ENCODE data around the gene SORCS1.

The SORCS1 gene

DNA sequence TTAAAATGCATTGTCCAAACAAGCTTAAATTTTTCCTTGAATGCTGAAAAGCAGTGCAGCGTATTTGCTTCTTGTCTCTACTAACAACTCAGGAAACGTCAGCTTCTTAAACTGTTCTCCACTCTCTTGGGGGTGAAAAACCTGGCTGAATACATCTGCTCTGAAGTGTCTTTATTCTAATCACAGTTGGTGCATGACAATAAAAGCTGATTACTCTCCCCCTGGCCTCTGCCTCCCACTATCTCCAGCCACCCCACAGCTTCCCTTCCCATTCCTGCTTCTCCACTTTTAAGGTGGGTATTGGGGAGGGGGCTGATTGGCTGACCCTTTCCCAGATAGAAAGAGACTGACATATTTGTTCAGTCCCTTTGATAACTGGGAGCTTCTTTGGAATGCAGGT, 456.0 kb downstream of the SORCS1 start:
- Histone ChIP-seq H3K79me2 (no peaks in the 10 kb centered on the region), H3K9ac (no peak overlapping the region), H3K36me3 (ENCODE audit: control insufficient read depth, insufficient read depth, low read length) (no peaks in the 10 kb centered on the region), H3K9me3 (ENCODE audit: control insufficient read depth, low read length) (no peaks in the 10 kb centered on the region), H3K4me1 (no peaks in the 10 kb centered on the region), H3K4me3 (ENCODE audit: low read depth, low read length) (no peak overlapping the region), H3K27me3 (ENCODE audit: control insufficient read depth, insufficient read depth, low read length) (no peaks in the 10 kb centered on the region), H2AFZ (no peak overlapping the region), H3K4me2 (ENCODE audit: low read length) (no peak overlapping the region), H3K27ac (no peak overlapping the region)
- TF ChIP-seq, protein P1, sequence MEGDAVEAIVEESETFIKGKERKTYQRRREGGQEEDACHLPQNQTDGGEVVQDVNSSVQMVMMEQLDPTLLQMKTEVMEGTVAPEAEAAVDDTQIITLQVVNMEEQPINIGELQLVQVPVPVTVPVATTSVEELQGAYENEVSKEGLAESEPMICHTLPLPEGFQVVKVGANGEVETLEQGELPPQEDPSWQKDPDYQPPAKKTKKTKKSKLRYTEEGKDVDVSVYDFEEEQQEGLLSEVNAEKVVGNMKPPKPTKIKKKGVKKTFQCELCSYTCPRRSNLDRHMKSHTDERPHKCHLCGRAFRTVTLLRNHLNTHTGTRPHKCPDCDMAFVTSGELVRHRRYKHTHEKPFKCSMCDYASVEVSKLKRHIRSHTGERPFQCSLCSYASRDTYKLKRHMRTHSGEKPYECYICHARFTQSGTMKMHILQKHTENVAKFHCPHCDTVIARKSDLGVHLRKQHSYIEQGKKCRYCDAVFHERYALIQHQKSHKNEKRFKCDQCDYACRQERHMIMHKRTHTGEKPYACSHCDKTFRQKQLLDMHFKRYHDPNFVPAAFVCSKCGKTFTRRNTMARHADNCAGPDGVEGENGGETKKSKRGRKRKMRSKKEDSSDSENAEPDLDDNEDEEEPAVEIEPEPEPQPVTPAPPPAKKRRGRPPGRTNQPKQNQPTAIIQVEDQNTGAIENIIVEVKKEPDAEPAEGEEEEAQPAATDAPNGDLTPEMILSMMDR (IDR thresholded peaks at IDR 0.05), result no peak

DNA sequence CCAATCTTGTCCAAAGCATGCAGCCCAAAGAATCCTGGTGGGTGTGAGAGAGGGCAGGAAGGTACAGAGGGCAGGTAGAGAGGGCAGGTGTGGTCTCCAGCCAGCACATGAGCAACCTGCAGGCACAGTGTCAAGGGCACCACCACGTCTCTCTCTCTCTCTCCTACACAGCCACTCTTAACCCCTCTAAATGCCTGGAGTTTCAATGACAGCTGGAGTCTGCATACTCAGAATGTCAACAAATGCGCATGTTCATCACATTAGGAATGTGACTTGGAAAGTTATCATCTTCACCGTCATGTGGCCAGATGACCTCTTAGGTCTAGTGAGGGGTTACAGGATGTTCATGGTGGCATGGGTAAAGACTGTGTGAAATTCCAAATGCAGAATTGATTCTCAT, 456.8 kb downstream of the SORCS1 start:
- H3K79me2 ChIP-seq, result no peaks in the 10 kb centered on the region
- H3K27me3 ChIP-seq (ENCODE audit: control insufficient read depth, insufficient read depth, low read length), result no peaks in the 10 kb centered on the region
- TF ChIP-seq, protein P1 (IDR thresholded peaks at IDR 0.05), result no peak
- no peaks in the 10 kb centered on the region for H3K4me1 ChIP-seq
- H3K36me3 ChIP-seq (ENCODE audit: control insufficient read depth, insufficient read depth, low read length), result no peaks in the 10 kb centered on the region
- H3K9ac ChIP-seq, result no peak overlapping the region
- no peak overlapping the region for H3K4me3 ChIP-seq (ENCODE audit: low read depth, low read length)
- H2AFZ ChIP-seq, result no peak overlapping the region
- H3K9me3 ChIP-seq (ENCODE audit: control insufficient read depth, low read length), result no peaks in the 10 kb centered on the region
- no peak overlapping the region for H3K27ac ChIP-seq
- no peak overlapping the region for H3K4me2 ChIP-seq (ENCODE audit: low read length)

DNA sequence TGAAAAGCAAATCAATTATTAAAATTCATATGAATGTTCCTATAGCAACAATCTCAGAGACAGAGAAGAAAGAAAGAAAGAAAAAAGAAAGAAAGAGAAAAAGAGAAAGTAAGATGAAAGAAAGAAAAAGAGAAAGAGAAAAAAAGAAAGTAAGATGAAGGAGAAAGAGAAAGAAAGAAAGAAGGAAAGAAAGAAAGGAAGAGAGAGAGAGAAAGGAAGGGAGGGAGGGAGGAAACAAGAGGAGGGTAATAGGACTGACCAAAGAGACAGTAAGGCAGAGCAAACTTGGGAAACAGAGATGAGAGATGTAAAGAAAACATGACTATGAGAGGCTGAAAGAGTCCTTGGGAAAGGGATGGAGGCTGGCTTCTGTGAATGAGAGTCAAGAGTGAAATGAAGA, 458.4 kb downstream of the SORCS1 start:
- Histone ChIP-seq H3K27me3 (ENCODE audit: control insufficient read depth, insufficient read depth, low read length) (no peaks in the 10 kb centered on the region), H3K4me3 (ENCODE audit: low read depth, low read length) (no peak overlapping the region), H3K79me2 (no peaks in the 10 kb centered on the region), H3K4me1 (no peaks in the 10 kb centered on the region), H3K27ac (no peak overlapping the region), H3K4me2 (ENCODE audit: low read length) (no peak overlapping the region), H2AFZ (no peak overlapping the region), H3K9ac (no peak overlapping the region), H3K36me3 (ENCODE audit: control insufficient read depth, insufficient read depth, low read length) (no peaks in the 10 kb centered on the region), H3K9me3 (ENCODE audit: control insufficient read depth, low read length) (no peaks in the 10 kb centered on the region)
- TF ChIP-seq, protein P1 (IDR thresholded peaks at IDR 0.05), result no peak

DNA sequence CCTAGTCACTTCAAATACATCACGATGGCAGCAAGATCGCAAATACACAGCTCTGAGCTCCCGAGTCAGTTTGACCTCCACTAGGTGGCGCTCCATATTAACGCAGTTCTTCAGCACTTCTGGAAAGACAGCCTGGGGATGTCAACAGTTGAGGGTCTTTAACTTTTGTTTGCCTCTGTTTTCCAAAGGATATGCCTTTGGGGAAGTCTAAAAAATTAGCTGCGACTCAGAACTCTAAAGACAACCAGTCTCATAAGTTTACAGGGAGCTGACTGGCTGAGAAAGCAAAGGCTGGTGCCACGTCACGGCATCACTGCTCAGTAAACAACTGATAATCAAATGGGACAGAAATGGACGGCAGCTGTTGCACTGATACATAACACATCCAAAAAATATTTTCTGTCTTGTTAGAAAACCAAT, 458.8 kb downstream of the SORCS1 start:
- H3K36me3 ChIP-seq (ENCODE audit: control insufficient read depth, insufficient read depth, low read length), result no peaks in the 10 kb centered on the region
- TF ChIP-seq, protein P1 (IDR thresholded peaks at IDR 0.05), result peak; percentile 35
- H2AFZ ChIP-seq, result no peak overlapping the region
- H3K9me3 ChIP-seq (ENCODE audit: control insufficient read depth, low read length), result no peaks in the 10 kb centered on the region
- H3K79me2 ChIP-seq, result no peaks in the 10 kb centered on the region
- H3K27ac ChIP-seq, result no peak overlapping the region
- H3K4me3 ChIP-seq (ENCODE audit: low read depth, low read length), result no peak overlapping the region
- peak overlapping the region; percentile 10 for H3K4me2 ChIP-seq (ENCODE audit: low read length)
- no peaks in the 10 kb centered on the region for H3K27me3 ChIP-seq (ENCODE audit: control insufficient read depth, insufficient read depth, low read length)
- no peaks in the 10 kb centered on the region for H3K4me1 ChIP-seq
- H3K9ac ChIP-seq, result no peak overlapping the region

DNA sequence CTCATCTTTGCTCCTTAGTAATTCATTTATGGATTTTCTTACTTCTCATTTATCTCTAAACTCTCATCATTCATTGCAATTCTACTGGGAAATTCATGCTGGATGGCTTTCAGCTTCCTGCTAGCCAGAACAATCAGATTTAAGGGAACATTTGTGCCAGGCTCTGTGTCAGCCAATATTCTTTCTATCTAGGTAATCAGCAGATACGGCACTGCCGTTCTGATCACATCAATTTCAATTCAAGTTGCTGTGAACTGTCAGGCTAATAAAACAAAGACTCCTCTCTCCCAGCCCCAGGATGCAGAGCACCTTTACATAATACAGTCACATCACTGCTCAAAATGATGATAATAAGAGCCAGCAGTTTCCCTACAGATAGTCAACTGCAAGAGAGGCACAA, 468.3 kb downstream of the SORCS1 start:
- H3K27me3 ChIP-seq (ENCODE audit: control insufficient read depth, insufficient read depth, low read length), result no peaks in the 10 kb centered on the region
- no peaks in the 10 kb centered on the region for H3K4me1 ChIP-seq
- H3K9ac ChIP-seq, result no peak overlapping the region
- H3K9me3 ChIP-seq (ENCODE audit: control insufficient read depth, low read length), result no peaks in the 10 kb centered on the region
- no peak overlapping the region for H3K4me2 ChIP-seq (ENCODE audit: low read length)
- H3K36me3 ChIP-seq (ENCODE audit: control insufficient read depth, insufficient read depth, low read length), result no peaks in the 10 kb centered on the region
- H3K27ac ChIP-seq, result no peak overlapping the region
- TF ChIP-seq, protein P1 (IDR thresholded peaks at IDR 0.05), result no peak
- H3K79me2 ChIP-seq, result no peaks in the 10 kb centered on the region
- H2AFZ ChIP-seq, result no peak overlapping the region
- no peak overlapping the region for H3K4me3 ChIP-seq (ENCODE audit: low read depth, low read length)
